SIG-M5 treated with dmso at 0.1 percent for 504 hours (cell line): ENCODE measurements around the gene FXR1.
"Not testable (repeated sequence)": the region's sequence is repeated elsewhere in the genome, so short reads cannot be mapped to it uniquely, and the experiment has no call there.

ENCODE experiments used
- DNase-seq: peaks from one replicate; lab custom pipeline; 2025; ENCODE audit not compliant: unreplicated experiment; lab: John Stamatoyannopoulos, UW

Gene FXR1

GRCh38 chr3:180932819-180933218, 20.3 kb downstream of the FXR1 start:
- no peak for DNase-seq

- DNase-seq, result no peak
Observed at GRCh38 chr3:180934638-180935037, 22.2 kb downstream of the FXR1 start.

- no peak for DNase-seq
Observed at GRCh38 chr3:180940826-180941225, 28.4 kb downstream of the FXR1 start.

GRCh38 chr3:180947761-180948390, 35.4 kb downstream of the FXR1 start:
- peak; percentile 43 for DNase-seq

GRCh38 chr3:180959691-180960090, 47.2 kb downstream of the FXR1 start:
- DNase-seq, result no peak

GRCh38 chr3:180961087-180961486, 48.6 kb downstream of the FXR1 start:
- DNase-seq, result no peak

GRCh38 chr3:180961552-180961951, 49.1 kb downstream of the FXR1 start:
- DNase-seq, result no peak

GRCh38 chr3:180962530-180962929, 50.1 kb downstream of the FXR1 start:
- no peak for DNase-seq

- DNase-seq, result no peak
Observed at GRCh38 chr3:180970931-180971330, 58.5 kb downstream of the FXR1 start.

GRCh38 chr3:180973543-180973942, 61.1 kb downstream of the FXR1 start:
- no peak for DNase-seq

GRCh38 chr3:180974286-180974685, 61.8 kb downstream of the FXR1 start:
- DNase-seq, result no peak

- no peak for DNase-seq
Observed at GRCh38 chr3:180977498-180977897, 65.0 kb downstream of the FXR1 start.

- DNase-seq, result no peak
Observed at GRCh38 chr3:180979961-180980360, 67.5 kb downstream of the FXR1 start.

- DNase-seq, result no peak
Observed at GRCh38 chr3:180980611-180981010, 68.1 kb downstream of the FXR1 start.

GRCh38 chr3:180981912-180982311, 69.4 kb downstream of the FXR1 start:
- DNase-seq, result no peak

- no peak for DNase-seq
Observed at GRCh38 chr3:180983136-180983535, 70.7 kb downstream of the FXR1 start.

GRCh38 chr3:180986366-180986765, 73.9 kb downstream of the FXR1 start:
- not testable (repeated sequence) for DNase-seq

GRCh38 chr3:180987344-180987743, 74.9 kb downstream of the FXR1 start:
- no peak for DNase-seq

GRCh38 chr3:180989291-180990163, 77.1 kb downstream of the FXR1 start, which contains the start of gene DNAJC19:
Gene DNAJC19 (minus strand): TSS chr3:180989736. CDS start chr3:180989602, 134 bp downstream.
- DNase-seq, result peak; percentile 99

GRCh38 chr3:180990505-180990904, 78.0 kb downstream of the FXR1 start:
- DNase-seq, result no peak

GRCh38 chr3:180996415-180996932, 84.0 kb downstream of the FXR1 start:
- no peak for DNase-seq

GRCh38 chr3:181002331-181002730, 89.9 kb downstream of the FXR1 start:
- not testable (repeated sequence) for DNase-seq
